ENCODE data around the gene HDDC2.

The HDDC2 gene

GRCh38 chr6:125301435-125302391, at the start of gene HDDC2:
Gene HDDC2 (minus strand): TSS chr6:125301967. CDS start chr6:125301932, 35 bp downstream.
- DNase-seq (ENCODE audit: low read depth, low spot score), result peak; percentile 28

GRCh38 chr6:125346926-125347563, 45.3 kb upstream of the HDDC2 start:
- no peak for DNase-seq (ENCODE audit: low read depth, low spot score)

- no peak for DNase-seq (ENCODE audit: low read depth, low spot score)
Observed at GRCh38 chr6:125346201-125346925, 44.6 kb upstream of the HDDC2 start.

- DNase-seq (ENCODE audit: low read depth, low spot score), result no peak
Observed at GRCh38 chr6:125341460-125341859, 39.7 kb upstream of the HDDC2 start.

GRCh38 chr6:125340991-125341390, 39.2 kb upstream of the HDDC2 start:
- no peak for DNase-seq (ENCODE audit: low read depth, low spot score)

- DNase-seq (ENCODE audit: low read depth, low spot score), result no peak
Observed at GRCh38 chr6:125340175-125340835, 38.5 kb upstream of the HDDC2 start.

GRCh38 chr6:125339653-125340052, 37.9 kb upstream of the HDDC2 start:
- DNase-seq (ENCODE audit: low read depth, low spot score), result no peak

GRCh38 chr6:125338381-125338780, 36.6 kb upstream of the HDDC2 start:
- no peak for DNase-seq (ENCODE audit: low read depth, low spot score)

GRCh38 chr6:125337706-125338105, 35.9 kb upstream of the HDDC2 start:
- no peak for DNase-seq (ENCODE audit: low read depth, low spot score)

- no peak for DNase-seq (ENCODE audit: low read depth, low spot score)
Observed at GRCh38 chr6:125332664-125333063, 30.9 kb upstream of the HDDC2 start.

- no peak for DNase-seq (ENCODE audit: low read depth, low spot score)
Observed at GRCh38 chr6:125325586-125325985, 23.8 kb upstream of the HDDC2 start.

GRCh38 chr6:125323376-125323775, 21.6 kb upstream of the HDDC2 start:
- DNase-seq (ENCODE audit: low read depth, low spot score), result no peak

- DNase-seq (ENCODE audit: low read depth, low spot score), result no peak
Observed at GRCh38 chr6:125316621-125317020, 14.9 kb upstream of the HDDC2 start.

- no peak for DNase-seq (ENCODE audit: low read depth, low spot score)
Observed at GRCh38 chr6:125315548-125315947, 13.8 kb upstream of the HDDC2 start.

- DNase-seq (ENCODE audit: low read depth, low spot score), result no peak
Observed at GRCh38 chr6:125314009-125314581, 12.3 kb upstream of the HDDC2 start.

GRCh38 chr6:125312950-125313349, 11.2 kb upstream of the HDDC2 start:
- DNase-seq (ENCODE audit: low read depth, low spot score), result no peak

- no peak for DNase-seq (ENCODE audit: low read depth, low spot score)
Observed at GRCh38 chr6:125312478-125312877, 10.7 kb upstream of the HDDC2 start.

GRCh38 chr6:125310994-125311649, 9.4 kb upstream of the HDDC2 start:
- DNase-seq (ENCODE audit: low read depth, low spot score), result peak; percentile 17

GRCh38 chr6:125307964-125308615, 6.3 kb upstream of the HDDC2 start:
- no peak for DNase-seq (ENCODE audit: low read depth, low spot score)

- DNase-seq (ENCODE audit: low read depth, low spot score), result no peak
Observed at GRCh38 chr6:125307150-125307838, 5.5 kb upstream of the HDDC2 start.
